MM.1S (cell line): ENCODE data around the gene RTBDN.

ENCODE experiments used
- DNase-seq: peaks from one replicate; pipeline ENCODE4 v3.0.0-alpha.2; 2015
- H2AFZ ChIP-seq: fragments of 300-600 bp; sonication (generic); 2 replicates; pipeline ENCODE4 v1.6.0; 2016; ENCODE audit warnings: antibody characterized with exemption, low read length
- H3F3A ChIP-seq: fragments of 300-600 bp; sonication (generic); 2 replicates; pipeline ENCODE4 v1.6.1; 2016; ENCODE audit warnings: mild to moderate bottlenecking, antibody characterized with exemption, low read length, moderate library complexity, mixed read lengths; ENCODE audit not compliant: insufficient read depth
- H3K27ac ChIP-seq: fragments of 300-600 bp; sonication (generic); 2 replicates; pipeline ENCODE4 v1.5.1; 2016; ENCODE audit warnings: mild to moderate bottlenecking, low read length
- H3K27me3 ChIP-seq: fragments of 300-600 bp; sonication (generic); replicated peaks from 2 replicates; pipeline ENCODE4 v1.6.0; 2016; ENCODE audit warnings: low read length; ENCODE audit not compliant: insufficient read depth
- H3K36me3 ChIP-seq: fragments of 300-600 bp; sonication (generic); replicated peaks from 2 replicates; pipeline ENCODE4 v1.6.1; 2016; ENCODE audit warnings: mild to moderate bottlenecking, low read length, mixed read lengths; ENCODE audit not compliant: insufficient read depth
- H3K4me1 ChIP-seq: fragments of 300-600 bp; sonication (generic); 2 replicates; pipeline ENCODE4 v1.6.1; 2016; ENCODE audit warnings: low read length, mixed read lengths
- H3K4me2 ChIP-seq: fragments of 300-600 bp; sonication (generic); 2 replicates; pipeline ENCODE4 v1.6.0; 2016; ENCODE audit warnings: low read depth, low read length
- H3K4me3 ChIP-seq: fragments of 300-600 bp; sonication (generic); 2 replicates; pipeline ENCODE4 v1.5.1; 2016; ENCODE audit warnings: low read length, mixed read lengths
- H3K79me2 ChIP-seq: fragments of 300-600 bp; sonication (generic); 2 replicates; pipeline ENCODE4 v1.6.1; 2016; ENCODE audit warnings: mixed run types, low read length, mixed read lengths
- H3K9ac ChIP-seq: fragments of 300-600 bp; sonication (generic); 2 replicates; pipeline ENCODE4 v1.6.1; 2016; ENCODE audit warnings: low read length, mixed read lengths
- H3K9me2 ChIP-seq: fragments of 300-600 bp; sonication (generic); replicated peaks from 2 replicates; pipeline ENCODE4 v1.6.1; 2016; ENCODE audit warnings: mild to moderate bottlenecking, low read length, mixed read lengths; ENCODE audit not compliant: insufficient read depth
- H3K9me3 ChIP-seq: fragments of 300-600 bp; sonication (generic); replicated peaks from 2 replicates; pipeline ENCODE4 v1.6.1; 2016; ENCODE audit warnings: mild to moderate bottlenecking, low read length, mixed read lengths; ENCODE audit not compliant: insufficient read depth
- H4K20me1 ChIP-seq: fragments of 300-600 bp; sonication (generic); 2 replicates; pipeline ENCODE4 v1.6.1; 2016; ENCODE audit warnings: mild to moderate bottlenecking, low read length, moderate library complexity, mixed read lengths; ENCODE audit not compliant: insufficient read depth
- CTCF ChIP-seq: fragments of 300-600 bp; sonication (generic); IDR thresholded peaks from 2 replicates; pipeline ENCODE4 v1.5.1; 2016; ENCODE audit warnings: antibody characterized with exemption, low read length, mixed read lengths
- EZH2 ChIP-seq: fragments of 300-600 bp; sonication (generic); optimal IDR thresholded peaks from 2 replicates; pipeline ENCODE3; 2017; ENCODE audit warnings: low read depth, mild to moderate bottlenecking, antibody characterized with exemption, low read length, mixed read lengths
- EZH2phosphoT487 ChIP-seq: fragments of 300-600 bp; sonication (generic); IDR thresholded peaks from 2 replicates; pipeline ENCODE4 v1.6.1; 2018; ENCODE audit warnings: antibody characterized with exemption, low read length

RTBDN gene

DNA sequence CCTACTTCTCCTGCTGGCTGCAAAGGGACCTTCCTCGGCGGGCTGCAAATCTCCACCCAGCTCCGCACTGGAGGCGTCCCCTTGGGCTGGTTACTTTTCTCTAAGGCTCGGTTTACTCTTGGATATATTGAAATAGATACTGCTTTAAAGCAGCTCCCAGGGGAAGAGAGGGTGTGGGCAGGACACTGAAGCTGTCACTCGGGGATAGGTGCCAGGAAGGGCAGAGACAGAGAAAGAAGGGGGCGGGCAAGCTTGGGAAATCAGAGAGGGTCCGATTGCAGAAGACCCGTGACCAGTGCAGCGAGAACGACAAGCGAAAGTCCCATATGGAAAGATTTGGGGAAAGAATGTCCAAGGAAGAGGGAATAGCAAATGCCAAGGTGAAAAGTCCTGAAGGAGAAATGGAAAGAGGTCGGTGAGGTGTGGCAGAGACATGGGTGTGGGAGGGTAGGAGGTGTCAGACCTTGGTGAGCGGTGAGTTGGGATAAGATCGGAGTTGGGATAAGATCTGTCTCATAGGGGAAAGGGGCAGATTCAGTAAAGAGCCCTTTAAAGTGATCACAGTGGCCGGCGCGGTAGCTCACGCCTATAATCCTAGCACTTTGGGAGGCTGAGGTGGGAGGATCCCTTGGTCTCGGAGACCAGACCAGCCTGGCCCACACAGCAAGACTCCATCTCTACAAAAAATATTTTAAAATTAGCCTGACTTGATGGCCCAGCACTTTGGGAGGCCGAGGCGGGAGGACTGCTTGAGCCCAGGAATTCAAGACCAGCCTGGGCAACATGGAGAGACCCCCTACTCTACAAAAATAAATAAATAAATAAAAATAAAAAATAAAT lies 31.9 kb downstream of the RTBDN start:
- H3K9me3 ChIP-seq: no peaks in the 10 kb centered on the region
- no peak overlapping the region for H3K27ac ChIP-seq

GRCh38 chr19:12801466-12802266 lies 32.7 kb downstream of the RTBDN start, which contains the start of the genes PRDX2 and THSD8:
PRDX2 (minus strand) TSS chr19:12801800; CDS start chr19:12801261, 539 bp downstream.
THSD8 (plus strand) TSS chr19:12802069; CDS start chr19:12802072, 3 bp downstream.
- Histone ChIP-seq H3K27ac (no peak within 1 kb of the TSS), H3K36me3 (no peaks in the 10 kb centered on the region; the same call in 1 of the 2 replicates), H3K27me3 (no peaks in the 10 kb centered on the region), H3K4me1 (peaks cover 12% of the 10 kb centered on the region), H3K9me3 (no peaks in the 10 kb centered on the region), H3K9ac (peak within 1 kb of the TSS; percentile 85), H3K9me2 (no peaks in the 10 kb centered on the region), H3F3A (no peaks in the 10 kb centered on the region), H3K79me2 (peaks cover 15% of the 10 kb centered on the region), H2AFZ (peak within 1 kb of the TSS; percentile 86), H4K20me1 (no peaks in the 10 kb centered on the region), H3K4me3 (peak within 1 kb of the TSS; percentile 97), H3K4me2 (peak within 1 kb of the TSS; percentile 98)
- DNase-seq: peak; percentile 88
- TF ChIP-seq EZH2 (no peak), CTCF (no peak), EZH2phosphoT487 (no peak)

More for the DNA sequence above, 31.9 kb downstream of the RTBDN start:
- Histone ChIP-seq H4K20me1 (no peaks in the 10 kb centered on the region), H3K4me1 (peaks cover 14% of the 10 kb centered on the region), H3K79me2 (peaks cover 21% of the 10 kb centered on the region), H3K36me3 (no peaks in the 10 kb centered on the region; the same call in 1 of the 2 replicates), H3K9ac (peak overlapping the region; percentile 85; the same call in 1 of the 2 replicates), H3K4me2 (peak overlapping the region; percentile 98), H3K9me2 (no peaks in the 10 kb centered on the region), H3F3A (no peaks in the 10 kb centered on the region), H3K4me3 (peak overlapping the region; percentile 97), H2AFZ (peak overlapping the region; percentile 86), H3K27me3 (no peaks in the 10 kb centered on the region)
- no peak for DNase-seq
- TF ChIP-seq EZH2 (no peak), CTCF (no peak), EZH2phosphoT487 (no peak)

GRCh38 chr19:12800923-12801465 lies 33.4 kb downstream of the RTBDN start:
- Histone ChIP-seq H4K20me1 (no peaks in the 10 kb centered on the region), H3K36me3 (no peaks in the 10 kb centered on the region; the same call in 1 of the 2 replicates), H3K4me3 (peak overlapping the region; percentile 97), H3K4me2 (peak overlapping the region; percentile 98), H3K9me3 (no peaks in the 10 kb centered on the region), H3K4me1 (peaks cover 14% of the 10 kb centered on the region), H3K79me2 (peaks cover 15% of the 10 kb centered on the region), H3K27ac (no peak overlapping the region), H3F3A (no peaks in the 10 kb centered on the region), H3K9me2 (no peaks in the 10 kb centered on the region), H2AFZ (peak overlapping the region; percentile 76), H3K9ac (peak overlapping the region; percentile 85), H3K27me3 (no peaks in the 10 kb centered on the region)
- DNase-seq: peak; percentile 16
- no peak for TF ChIP-seq EZH2phosphoT487
- no peak for TF ChIP-seq EZH2
- peak; percentile 17; the same call in 1 of the 2 replicates for TF ChIP-seq CTCF
